Osteoblast (primary cell): ENCODE results near the gene ERCC6L2. TPM values are rescaled to one million over a fixed set of nuclear protein-coding genes. Genes with fewer than 3 reads are reported as not detected.

Source experiments
- DNase-seq: peaks from one replicate; pipeline ENCODE4 v3.0.0; 2011; ENCODE audit warnings: low spot score, mixed read lengths; ENCODE audit not compliant: insufficient read length; ENCODE audit errors: missing footprints
- H2AFZ ChIP-seq: 2 replicates; pipeline ENCODE4 v1.6.0; 2011; ENCODE audit warnings: mild to moderate bottlenecking, low read length
- H3K27ac ChIP-seq: 2 replicates; pipeline ENCODE4 v1.5.1; 2011; ENCODE audit warnings: mild to moderate bottlenecking, low read depth, low read length, moderate library complexity
- H3K27me3 ChIP-seq: 2 replicates; pipeline ENCODE4 v1.6.0; 2012; ENCODE audit warnings: mild to moderate bottlenecking, control low read depth, inconsistent platforms, low read length, moderate library complexity; ENCODE audit not compliant: insufficient read depth
- H3K36me3 ChIP-seq: 2 replicates; pipeline ENCODE4 v1.5.1; 2011; ENCODE audit warnings: mild to moderate bottlenecking, low read length, control low read depth, moderate library complexity; ENCODE audit not compliant: insufficient read depth
- H3K4me1 ChIP-seq: 2 replicates; pipeline ENCODE4 v1.5.1; 2011; ENCODE audit warnings: mild to moderate bottlenecking, low read length, control low read depth, moderate library complexity; ENCODE audit not compliant: insufficient read depth
- H3K4me2 ChIP-seq: 2 replicates; pipeline ENCODE4 v1.6.0; 2011; ENCODE audit warnings: mild to moderate bottlenecking, low read length; ENCODE audit not compliant: insufficient read depth
- H3K4me3 ChIP-seq: fragments of 200-600 bp; sonication (generic); 3 replicates; pipeline ENCODE4 v1.5.1; 2012; ENCODE audit warnings: mild to moderate bottlenecking, low read length, inconsistent platforms; ENCODE audit not compliant: insufficient read depth
- H3K79me2 ChIP-seq: 2 replicates; pipeline ENCODE4 v1.6.0; 2012; ENCODE audit warnings: mild to moderate bottlenecking, low read length, control low read depth, inconsistent platforms; ENCODE audit not compliant: insufficient read depth
- H3K9me3 ChIP-seq: 2 replicates; pipeline ENCODE4 v1.5.1; 2011; ENCODE audit warnings: low read depth, low read length, control low read depth
- H4K20me1 ChIP-seq: 2 replicates; pipeline ENCODE4 v1.6.0; 2012; ENCODE audit warnings: mild to moderate bottlenecking, low read length, control low read depth; ENCODE audit not compliant: insufficient read depth
- CTCF ChIP-seq: IDR thresholded peaks from 2 replicates; pipeline ENCODE4 v1.5.1; 2011; ENCODE audit warnings: mild to moderate bottlenecking, low read depth, low read length, moderate library complexity; ENCODE audit errors: extremely low read depth
- total RNA-seq: library from RNA; depleted of rRNA; stranded (reverse); fragments of >200 nt; gene quantifications from 2 replicates; pipeline ENCODE4 v1.2.3, GENCODE V29; 2012

Gene ERCC6L2
- total RNA-seq, 1 donor, result 77.8 TPM

GRCh38 chr9:96006296-96006879 lies 130.9 kb downstream of the ERCC6L2 start:
- Histone ChIP-seq H4K20me1 (peaks cover 10% of the 10 kb centered on the region), H2AFZ (no peak overlapping the region), H3K4me1 (peaks cover 17% of the 10 kb centered on the region), H3K9me3 (no peaks in the 10 kb centered on the region), H3K4me3 (no peak overlapping the region), H3K79me2 (no peaks in the 10 kb centered on the region), H3K27me3 (no peaks in the 10 kb centered on the region), H3K36me3 (peaks cover 8% of the 10 kb centered on the region), H3K27ac (no peak overlapping the region), H3K4me2 (no peak overlapping the region)
- no peak for TF ChIP-seq CTCF
- DNase-seq, result no peak

GRCh38 chr9:96006961-96007360 lies 131.5 kb downstream of the ERCC6L2 start:
- no peaks in the 10 kb centered on the region for H3K79me2 ChIP-seq
- no peak overlapping the region for H3K27ac ChIP-seq
- peaks cover 10% of the 10 kb centered on the region for H4K20me1 ChIP-seq
- no peak overlapping the region for H3K4me3 ChIP-seq
- H3K27me3 ChIP-seq, result no peaks in the 10 kb centered on the region
- no peak for TF ChIP-seq CTCF
- no peaks in the 10 kb centered on the region for H3K9me3 ChIP-seq
- no peak overlapping the region for H3K4me2 ChIP-seq
- H3K4me1 ChIP-seq, result peaks cover 17% of the 10 kb centered on the region
- DNase-seq, result peak; percentile 88
- H2AFZ ChIP-seq, result no peak overlapping the region
- peaks cover 8% of the 10 kb centered on the region for H3K36me3 ChIP-seq

GRCh38 chr9:96008502-96009222 lies 133.2 kb downstream of the ERCC6L2 start:
- Histone ChIP-seq H4K20me1 (peaks cover 10% of the 10 kb centered on the region), H3K4me2 (no peak overlapping the region), H2AFZ (no peak overlapping the region), H3K9me3 (no peaks in the 10 kb centered on the region), H3K79me2 (no peaks in the 10 kb centered on the region), H3K27me3 (no peaks in the 10 kb centered on the region), H3K27ac (no peak overlapping the region), H3K36me3 (peaks cover 8% of the 10 kb centered on the region), H3K4me1 (peaks cover 17% of the 10 kb centered on the region), H3K4me3 (no peak overlapping the region)
- no peak for DNase-seq
- TF ChIP-seq CTCF, result no peak

- Histone ChIP-seq H3K36me3 (peaks cover 8% of the 10 kb centered on the region), H3K27ac (no peak overlapping the region), H3K27me3 (no peaks in the 10 kb centered on the region), H3K4me3 (no peak overlapping the region), H3K4me2 (no peak overlapping the region), H3K9me3 (no peaks in the 10 kb centered on the region), H2AFZ (no peak overlapping the region), H3K4me1 (peaks cover 17% of the 10 kb centered on the region), H4K20me1 (peaks cover 10% of the 10 kb centered on the region), H3K79me2 (no peaks in the 10 kb centered on the region)
- DNase-seq, result no peak
- no peak for TF ChIP-seq CTCF
Measured at GRCh38 chr9:96009223-96009602, 133.7 kb downstream of the ERCC6L2 start.
